A549 treated with CORT108297 at 1 μM for 4 hours (cell line): Measurements from ENCODE around the gene RUVBL2. TPM values are rescaled to one million over a fixed set of nuclear protein-coding genes. Genes with fewer than 3 reads are reported as not detected.

Source experiments
- total RNA-seq: library from RNA; stranded (reverse); fragments of 200-300 nt; extraction: Qiagen RNA extraction; gene quantifications from 5 replicates; pipeline ENCODE4 v1.2.3, GENCODE V29; 2022

RUVBL2 gene
- 223 to 246 TPM (median 237 TPM) in 5 replicates for total RNA-seq

DNA sequence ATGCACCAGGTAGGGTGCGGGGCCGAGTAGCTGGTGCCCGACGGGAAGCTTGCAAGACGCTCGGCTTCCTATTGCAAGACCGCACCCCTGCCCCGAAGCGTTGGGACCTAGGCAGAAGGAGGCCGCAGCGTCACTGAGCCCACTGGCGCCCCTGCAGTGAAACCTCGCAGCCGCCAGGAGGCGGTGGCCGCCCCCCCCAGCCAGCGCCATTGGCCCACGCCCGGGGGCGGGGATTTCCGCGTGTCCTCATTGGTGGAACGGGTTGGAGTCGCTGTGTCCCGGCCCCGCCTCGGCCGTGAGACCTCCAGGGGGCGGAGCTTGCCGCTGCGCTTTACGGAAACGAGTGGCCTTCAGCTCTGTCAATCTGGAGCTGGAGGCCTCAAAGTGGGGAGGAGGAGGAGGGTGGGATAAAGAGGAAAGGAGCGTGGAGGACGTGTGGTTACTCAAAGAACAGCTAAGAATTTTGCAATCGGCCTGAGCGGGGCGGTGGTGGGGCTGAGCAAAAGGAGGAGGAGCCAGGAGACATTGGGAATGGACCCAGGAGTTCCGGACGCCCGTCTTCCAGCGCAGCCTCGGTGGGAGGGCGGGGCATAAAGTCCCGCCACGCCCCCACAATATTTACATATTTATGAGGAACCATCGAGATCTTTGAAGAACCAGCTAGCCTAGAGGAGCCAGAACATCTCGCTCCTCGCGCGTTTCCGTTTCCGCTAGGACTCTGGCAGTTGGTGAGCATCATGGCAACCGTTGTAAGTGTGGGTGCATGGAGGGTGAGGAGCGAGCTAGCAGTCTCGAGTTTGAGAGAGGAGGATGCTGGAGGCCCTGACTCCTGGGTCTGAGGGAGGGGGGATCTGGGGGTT, at the start of gene RUVBL2, which contains the start of gene GYS1:
Gene RUVBL2 (plus strand): TSS at position 713 of the 860 bp plus-strand sequence. CDS start 25 bp downstream, at position 738.
Gene GYS1 (minus strand): TSS at position 135 of the 860 bp plus-strand sequence. CDS start 197 bp downstream, outside the sequence.

DNA sequence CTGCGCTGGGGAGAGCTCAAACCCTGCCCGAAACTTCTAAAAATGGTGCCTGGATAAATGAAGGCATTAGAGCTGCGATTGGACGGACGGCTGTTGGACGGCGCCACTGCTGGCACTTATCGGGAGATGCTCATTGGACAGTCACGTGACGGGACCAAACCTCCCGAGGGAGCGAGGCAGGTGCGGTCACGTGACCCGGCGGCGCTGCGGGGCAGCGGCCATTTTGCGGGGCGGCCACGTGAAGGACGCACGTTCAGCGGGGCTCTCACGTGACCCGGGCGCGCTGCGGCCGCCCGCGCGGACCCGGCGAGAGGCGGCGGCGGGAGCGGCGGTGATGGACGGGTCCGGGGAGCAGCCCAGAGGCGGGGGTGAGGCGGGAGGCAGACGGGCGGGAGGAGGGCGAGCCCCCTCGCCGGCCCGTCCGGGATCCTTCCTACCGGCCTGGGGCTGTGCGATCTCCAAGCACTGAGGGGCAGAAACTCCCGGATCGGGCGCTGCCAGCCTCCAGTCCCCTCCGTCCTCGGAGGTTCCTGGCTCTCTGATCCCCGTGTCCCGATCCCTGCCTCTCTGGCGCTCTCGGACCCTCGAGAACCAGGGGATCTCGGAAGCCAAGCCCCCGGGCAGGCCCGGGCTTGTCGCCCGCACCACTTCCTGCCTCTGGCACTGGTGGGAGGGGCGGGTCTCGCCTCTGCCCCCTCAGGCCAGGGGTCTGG, 38.9 kb upstream of the RUVBL2 start, which contains the start of gene BAX:
Gene BAX (plus strand): TSS at position 281 of the 713 bp plus-strand sequence. CDS start 54 bp downstream, at position 335.

DNA sequence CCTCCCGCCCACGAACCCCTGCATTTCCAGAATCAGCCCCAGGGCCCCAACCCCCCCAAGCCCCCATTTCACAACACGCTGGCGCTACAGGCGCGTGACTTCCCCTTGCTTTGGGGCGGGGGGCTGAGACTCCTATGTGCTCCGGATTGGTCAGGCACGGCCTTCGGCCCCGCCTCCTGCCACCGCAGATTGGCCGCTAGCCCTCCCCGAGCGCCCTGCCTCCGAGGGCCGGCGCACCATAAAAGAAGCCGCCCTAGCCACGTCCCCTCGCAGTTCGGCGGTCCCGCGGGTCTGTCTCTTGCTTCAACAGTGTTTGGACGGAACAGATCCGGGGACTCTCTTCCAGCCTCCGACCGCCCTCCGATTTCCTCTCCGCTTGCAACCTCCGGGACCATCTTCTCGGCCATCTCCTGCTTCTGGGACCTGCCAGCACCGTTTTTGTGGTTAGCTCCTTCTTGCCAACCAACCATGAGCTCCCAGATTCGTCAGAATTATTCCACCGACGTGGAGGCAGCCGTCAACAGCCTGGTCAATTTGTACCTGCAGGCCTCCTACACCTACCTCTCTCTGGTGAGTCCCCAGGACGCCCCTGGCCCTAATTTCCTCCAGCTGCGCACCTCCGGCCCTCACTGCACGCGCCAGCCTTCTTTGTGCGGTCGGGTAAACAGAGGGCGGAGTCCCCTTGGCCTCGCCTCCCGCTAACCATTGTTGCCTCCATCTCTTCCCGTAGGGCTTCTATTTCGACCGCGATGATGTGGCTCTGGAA, 28.5 kb upstream of the RUVBL2 start, which contains the start of gene FTL:
Gene FTL (plus strand): TSS at position 270 of the 766 bp plus-strand sequence. CDS start 199 bp downstream, at position 469.

DNA sequence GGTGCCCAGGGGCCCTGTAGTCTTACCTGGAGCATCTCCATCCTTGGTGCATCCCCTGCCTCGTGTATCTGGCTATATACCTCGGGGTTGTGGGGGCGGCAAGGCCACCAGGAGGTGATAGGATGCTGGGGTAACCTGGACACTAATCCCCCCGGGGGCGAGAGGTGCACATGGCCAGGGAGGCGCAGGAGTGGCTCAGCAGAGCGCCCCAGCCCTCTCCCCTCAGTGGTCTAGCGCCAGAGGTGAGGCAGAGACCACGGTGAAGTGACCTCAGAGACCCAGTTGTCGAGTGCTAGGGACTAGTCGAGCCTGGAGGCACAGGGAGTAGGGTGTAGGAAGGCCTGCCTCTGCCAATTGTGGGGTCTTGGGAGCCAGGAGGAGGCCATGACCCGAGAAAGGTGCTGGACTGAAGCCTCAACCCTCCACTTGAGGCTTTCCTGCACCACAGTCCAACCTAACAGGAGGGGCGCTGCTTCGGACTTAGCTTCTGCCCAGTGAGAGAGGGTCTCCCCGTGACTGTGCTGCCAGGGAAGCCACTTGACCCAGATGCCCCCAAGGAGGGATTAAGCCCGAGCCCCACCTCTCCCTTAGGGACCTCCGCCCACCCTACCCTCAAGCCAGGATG, 23.5 kb downstream of the RUVBL2 start, which contains the start of gene LHB:
Gene LHB (minus strand): TSS at position 51 of the 625 bp plus-strand sequence. CDS start 10 bp downstream, at position 41.

DNA sequence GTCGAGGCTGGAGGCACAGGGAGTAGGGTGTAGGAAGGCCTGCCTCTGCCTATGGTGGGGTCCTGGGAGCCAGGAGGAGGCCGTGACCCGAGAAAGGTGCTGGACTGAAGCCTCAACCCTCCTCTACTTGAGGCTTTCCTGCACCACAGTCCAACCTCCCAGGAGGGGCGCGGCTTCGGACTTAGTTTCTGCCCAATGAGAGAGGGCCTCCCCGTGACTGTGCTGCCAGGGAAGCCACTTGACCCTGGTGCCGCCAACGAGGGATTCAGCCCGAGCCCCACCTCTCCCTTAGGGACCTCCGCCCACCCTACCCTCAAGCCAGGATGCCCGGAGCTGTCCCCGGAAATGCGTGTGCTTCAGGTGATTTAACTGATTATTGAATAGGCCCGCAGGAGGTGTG, 30.5 kb downstream of the RUVBL2 start, which contains the start of gene CGB3:
Gene CGB3 (minus strand): TSS at position 101 of the 400 bp plus-strand sequence. CDS start 362 bp downstream, outside the sequence.

DNA sequence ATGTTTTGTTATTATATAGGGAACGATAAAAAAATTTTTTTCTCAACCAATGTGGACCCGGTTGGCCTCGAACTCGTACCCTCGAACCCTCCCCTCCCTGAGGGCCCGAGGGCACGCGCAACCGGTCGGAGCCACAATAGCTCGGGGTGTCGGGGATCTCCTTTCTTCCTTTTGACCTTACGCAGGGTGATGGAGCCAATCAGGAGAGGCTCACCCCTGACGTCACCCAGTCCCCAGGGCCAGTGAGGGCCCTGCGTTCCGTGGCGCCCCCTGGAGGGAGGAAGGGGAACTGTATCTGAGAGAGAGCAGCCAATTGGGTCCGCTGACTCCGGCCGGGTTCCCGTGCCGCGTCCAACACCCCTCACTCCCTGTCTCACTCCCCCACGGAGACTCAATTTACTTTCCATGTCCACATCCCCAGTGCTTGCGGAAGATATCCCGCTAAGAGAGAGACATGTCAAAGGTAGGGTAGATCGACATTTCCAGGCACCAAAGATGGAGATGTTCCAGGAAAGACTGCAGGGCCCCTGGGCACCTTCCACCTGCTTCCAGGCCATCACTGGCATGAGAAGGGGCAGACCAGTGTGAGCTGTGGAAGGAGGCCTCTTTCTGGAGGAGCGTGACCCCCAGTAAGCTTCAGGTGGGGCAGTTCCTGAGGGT, 38.1 kb downstream of the RUVBL2 start, which contains the start of gene CGB2:
Gene CGB2 (plus strand): TSS at position 249 of the 660 bp plus-strand sequence. CDS start 206 bp downstream, at position 455.

DNA sequence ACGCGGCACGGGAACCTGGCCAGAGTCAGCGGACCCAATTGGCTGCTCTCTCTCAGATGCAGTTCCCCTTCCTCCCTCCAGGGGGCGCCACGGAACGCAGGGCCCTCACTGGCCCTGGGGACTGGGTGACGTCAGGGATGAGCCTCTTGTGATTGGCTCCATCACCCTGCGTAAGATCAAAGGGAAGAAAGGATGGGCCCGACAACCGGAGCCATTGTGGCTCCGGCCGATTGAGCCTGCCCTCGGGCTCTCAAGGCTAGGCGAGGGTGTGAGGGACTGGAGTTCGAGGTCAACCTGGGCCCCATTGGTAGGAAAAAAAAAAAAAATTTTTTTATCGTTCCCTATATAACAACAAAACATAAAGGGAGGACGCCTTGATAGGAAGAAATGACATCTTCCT, 43.1 kb downstream of the RUVBL2 start, which contains the start of gene CGB1:
Gene CGB1 (minus strand): TSS at position 81 of the 400 bp plus-strand sequence. CDS start 184 bp downstream, outside the sequence.

DNA sequence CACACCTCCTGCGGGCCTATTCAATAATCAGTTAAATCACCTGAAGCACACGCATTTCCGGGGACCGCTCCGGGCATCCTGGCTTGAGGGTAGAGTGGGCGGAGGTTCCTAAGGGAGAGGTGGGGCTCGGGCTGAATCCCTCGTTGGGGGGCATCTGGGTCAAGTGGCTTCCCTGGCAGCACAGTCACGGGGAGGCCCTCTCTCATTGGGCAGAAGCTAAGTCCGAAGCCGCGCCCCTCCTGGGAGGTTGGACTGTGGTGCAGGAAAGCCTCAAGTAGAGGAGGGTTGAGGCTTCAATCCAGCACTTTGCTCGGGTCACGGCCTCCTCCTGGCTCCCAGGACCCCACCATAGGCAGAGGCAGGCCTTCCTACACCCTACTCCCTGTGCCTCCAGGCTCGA, 49.9 kb downstream of the RUVBL2 start, which contains the start of gene CGB5:
Gene CGB5 (plus strand): TSS at position 301 of the 400 bp plus-strand sequence. CDS start 362 bp downstream, outside the sequence.

DNA sequence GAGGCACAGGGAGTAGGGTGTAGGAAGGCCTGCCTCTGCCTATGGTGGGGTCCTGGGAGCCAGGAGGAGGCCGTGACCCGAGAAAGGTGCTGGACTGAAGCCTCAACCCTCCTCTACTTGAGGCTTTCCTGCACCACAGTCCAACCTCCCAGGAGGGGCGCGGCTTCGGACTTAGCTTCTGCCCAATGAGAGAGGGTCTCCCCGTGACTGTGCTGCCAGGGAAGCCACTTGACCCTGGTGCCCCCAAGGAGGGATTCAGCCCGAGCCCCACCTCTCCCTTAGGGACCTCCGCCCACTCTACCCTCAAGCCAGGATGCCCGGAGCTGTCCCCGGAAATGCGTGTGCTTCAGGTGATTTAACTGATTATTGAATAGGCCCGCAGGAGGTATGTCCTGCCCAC, 55.3 kb downstream of the RUVBL2 start, which contains the start of gene CGB8:
Gene CGB8 (minus strand): TSS at position 101 of the 400 bp plus-strand sequence. CDS start 372 bp downstream, outside the sequence.

DNA sequence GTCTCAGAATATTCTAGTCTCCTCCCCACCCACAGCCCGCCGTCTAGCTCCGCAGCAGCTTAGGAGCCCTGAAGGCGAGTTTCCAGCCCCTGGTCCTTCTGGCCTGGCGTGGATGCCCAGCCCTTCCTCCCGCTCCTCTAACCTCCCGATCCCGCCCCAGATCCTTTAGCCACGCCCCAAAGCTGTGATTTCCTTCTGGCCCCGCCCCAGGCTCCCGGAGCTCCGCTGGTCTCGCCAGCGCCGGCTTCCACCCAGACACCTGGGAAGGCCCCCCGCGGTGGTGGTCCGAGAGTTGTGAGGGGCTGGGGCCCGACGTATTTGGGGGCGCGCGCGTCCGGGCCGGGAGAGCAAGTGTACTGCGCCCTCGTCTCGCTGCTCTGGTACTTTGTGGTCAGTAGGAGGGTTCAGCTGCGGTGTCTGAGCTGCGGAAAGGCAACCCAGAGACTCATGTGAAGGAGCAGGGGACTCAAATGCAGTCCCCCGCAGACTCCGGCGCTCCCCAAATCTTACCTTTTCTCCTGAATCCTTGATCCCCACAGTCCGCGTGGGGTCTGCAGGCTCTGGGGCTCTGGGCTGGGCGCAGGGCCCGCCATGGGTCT, 64.0 kb downstream of the RUVBL2 start, which contains the start of gene CGB7:
Gene CGB7 (minus strand): TSS at position 114 of the 599 bp plus-strand sequence. CDS start 2,374 bp downstream, outside the sequence.

DNA sequence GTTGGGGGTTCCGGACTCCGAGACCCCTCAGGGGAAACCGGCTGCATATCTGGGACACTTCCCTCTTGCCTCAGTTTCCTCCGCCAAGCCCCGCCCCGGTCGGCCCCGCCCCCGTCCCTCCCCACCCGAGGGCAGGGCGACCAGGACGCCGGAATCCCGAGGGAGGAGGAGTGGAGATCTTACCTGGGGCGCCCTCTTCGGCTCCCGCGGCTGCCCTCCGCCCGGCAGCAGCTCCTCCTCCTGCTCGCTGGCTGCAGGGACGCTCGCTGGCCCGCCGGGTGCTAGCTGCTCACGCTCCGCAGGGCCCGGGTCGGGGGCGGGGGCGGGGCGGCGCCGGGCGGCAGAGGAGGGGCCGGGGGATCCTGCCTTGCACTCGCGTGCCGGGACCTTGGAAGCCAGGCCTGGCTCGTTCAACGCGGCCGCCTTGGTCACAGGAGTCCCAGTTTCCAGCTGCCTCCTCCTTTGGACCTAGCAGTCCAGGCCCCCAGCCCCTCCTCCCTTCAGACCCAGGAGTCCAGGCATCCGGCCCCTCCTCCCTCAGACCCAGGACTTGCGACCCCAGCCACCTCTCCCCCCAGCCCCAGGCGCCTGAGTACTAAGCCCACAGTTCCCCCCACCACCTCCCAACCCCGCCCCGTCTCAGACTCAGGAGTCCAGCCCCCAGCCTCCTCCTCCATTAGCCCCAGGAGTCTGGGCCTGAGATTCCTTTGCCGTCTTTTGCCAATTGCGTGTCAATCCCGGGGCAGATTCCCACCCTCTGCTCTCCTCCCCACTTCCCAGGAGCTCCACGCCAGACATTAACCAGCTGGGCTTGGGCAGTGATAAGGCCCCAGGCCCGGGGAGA, 71.3 kb downstream of the RUVBL2 start, which contains the start of gene NTF4:
Gene NTF4 (minus strand): TSS at position 51 of the 844 bp plus-strand sequence. CDS start 2,821 bp downstream, outside the sequence.

Other genes starting within 250 kb of the RUVBL2 start
- not detected in 5 replicates for gene IZUMO1, start 247.0 kb upstream of the RUVBL2 start, total RNA-seq
- 0.05 to 0.14 TPM (median 0.06 TPM) in 5 replicates for gene FUT1, start 241.2 kb upstream of the RUVBL2 start, total RNA-seq
- not detected in 5 replicates for gene FGF21, start 238.4 kb upstream of the RUVBL2 start, total RNA-seq
- 52.3 to 64.2 TPM (median 60.2 TPM) in 5 replicates for gene BCAT2, start 182.9 kb upstream of the RUVBL2 start, total RNA-seq
- 12.0 to 18.1 TPM (median 15.2 TPM) in 5 replicates for gene HSD17B14, start 157.4 kb upstream of the RUVBL2 start, total RNA-seq
- gene PLEKHA4, start 125.3 kb upstream of the RUVBL2 start, total RNA-seq = 1.7 to 2.3 TPM (median 1.9 TPM) in 5 replicates
- gene PPP1R15A, start 121.5 kb upstream of the RUVBL2 start, total RNA-seq = 82.7 to 145 TPM (median 110 TPM) in 5 replicates
- gene TULP2, start 95.1 kb upstream of the RUVBL2 start, total RNA-seq = not detected in 5 replicates
- gene NUCB1, start 93.6 kb upstream of the RUVBL2 start, total RNA-seq = 199 to 226 TPM (median 220 TPM) in 5 replicates
- gene DHDH, start 60.2 kb upstream of the RUVBL2 start, total RNA-seq = 1.3 to 1.7 TPM (median 1.5 TPM) in 5 replicates
- 293 to 394 TPM (median 360 TPM) in 5 replicates for gene BAX, start 39.0 kb upstream of the RUVBL2 start, total RNA-seq
- 17,379 to 25,407 TPM (median 19,575 TPM) in 5 replicates for gene FTL, start 28.6 kb upstream of the RUVBL2 start, total RNA-seq
- 19.0 to 21.9 TPM (median 19.6 TPM) in 5 replicates for gene GYS1, start 578 bp upstream of the RUVBL2 start, total RNA-seq
- not detected in 5 replicates for gene LHB, start 23.2 kb downstream of the RUVBL2 start, total RNA-seq
- 0.20 to 0.42 TPM in 2 of 5 replicates, not detected in the others for gene CGB3, start 30.4 kb downstream of the RUVBL2 start, total RNA-seq
- 0.33 to 0.71 TPM (median 0.35 TPM) in 4 of 5 replicates, not detected in the other for gene CGB2, start 38.0 kb downstream of the RUVBL2 start, total RNA-seq
- 0.13 to 1.3 TPM (median 0.20 TPM) in 3 of 5 replicates, not detected in the others for gene CGB1, start 43.0 kb downstream of the RUVBL2 start, total RNA-seq
- 0.60 to 1.9 TPM (median 0.88 TPM) in 5 replicates for gene CGB5, start 50.0 kb downstream of the RUVBL2 start, total RNA-seq
- gene CGB8, start 55.2 kb downstream of the RUVBL2 start, total RNA-seq = 2.9 to 5.0 TPM (median 4.8 TPM) in 5 replicates
- 0.40 to 0.86 TPM (median 0.59 TPM) in 5 replicates for gene CGB7, start 63.9 kb downstream of the RUVBL2 start, total RNA-seq
- 0.46 to 0.58 TPM (median 0.51 TPM) in 5 replicates for gene NTF4, start 70.9 kb downstream of the RUVBL2 start, total RNA-seq
- gene KCNA7, start 78.8 kb downstream of the RUVBL2 start, total RNA-seq = 0.02 TPM in 1 of 5 replicates, not detected in the others
- gene SNRNP70, start 91.6 kb downstream of the RUVBL2 start, total RNA-seq = 298 to 347 TPM (median 346 TPM) in 5 replicates
- 3.8 to 8.2 TPM (median 6.6 TPM) in 5 replicates for gene LIN7B, start 120.5 kb downstream of the RUVBL2 start, total RNA-seq
- gene C19orf73, start 125.3 kb downstream of the RUVBL2 start, total RNA-seq = 1.1 to 2.3 TPM (median 1.9 TPM) in 5 replicates
- 5.9 to 8.9 TPM (median 8.8 TPM) in 5 replicates for gene PPFIA3, start 125.7 kb downstream of the RUVBL2 start, total RNA-seq
- gene HRC, start 161.5 kb downstream of the RUVBL2 start, total RNA-seq = not detected in 5 replicates
- 7.1 to 11.5 TPM (median 9.4 TPM) in 5 replicates for gene TRPM4, start 163.9 kb downstream of the RUVBL2 start, total RNA-seq